GM18870 (cell line): Measurements from ENCODE around the gene CKS2.
"Not testable (repeated sequence)": the region's sequence is repeated elsewhere in the genome, so short reads cannot be mapped to it uniquely, and the experiment has no call there.

ENCODE experiments used
- ATAC-seq: cut with Tn5 transposase; IDR thresholded peaks from one replicate; pipeline ENCODE4 v1.9.1; 2021; ENCODE audit warnings: moderate library complexity; ENCODE audit not compliant: unreplicated experiment

The CKS2 gene

GRCh38 chr9:89309608-89310474, 1.2 kb upstream of the CKS2 start:
- ATAC-seq: no peak

GRCh38 chr9:89311346-89312221, 589 bp downstream of the CKS2 start:
- ATAC-seq: no peak

- no peak for ATAC-seq
Measured at GRCh38 chr9:89312222-89312571, 1.2 kb downstream of the CKS2 start.

- no peak for ATAC-seq
Measured at GRCh38 chr9:89313842-89314241, 2.8 kb downstream of the CKS2 start.

GRCh38 chr9:89314955-89315354, 4.0 kb downstream of the CKS2 start:
- no peak for ATAC-seq

- ATAC-seq: no peak
Measured at GRCh38 chr9:89315482-89315881, 4.5 kb downstream of the CKS2 start.

GRCh38 chr9:89317282-89317681, 6.3 kb downstream of the CKS2 start:
- ATAC-seq: no peak

GRCh38 chr9:89318123-89319014, 7.4 kb downstream of the CKS2 start, which contains the start of gene SECISBP2:
Gene SECISBP2 (plus strand): TSS chr9:89318500. CDS start chr9:89318577, 77 bp downstream.
- peak; percentile 66 for ATAC-seq

GRCh38 chr9:89319015-89319905, 8.3 kb downstream of the CKS2 start:
- ATAC-seq: no peak

- no peak for ATAC-seq
Measured at GRCh38 chr9:89323390-89323789, 12.4 kb downstream of the CKS2 start.

- no peak for ATAC-seq
Measured at GRCh38 chr9:89325733-89326132, 14.7 kb downstream of the CKS2 start.

- ATAC-seq: no peak
Measured at GRCh38 chr9:89328064-89328463, 17.1 kb downstream of the CKS2 start.

- ATAC-seq: no peak
Measured at GRCh38 chr9:89329917-89330316, 18.9 kb downstream of the CKS2 start.

- ATAC-seq: no peak
Measured at GRCh38 chr9:89330513-89330912, 19.5 kb downstream of the CKS2 start.

- ATAC-seq: peak; percentile 29
Measured at GRCh38 chr9:89339807-89340206, 28.8 kb downstream of the CKS2 start.

- peak; percentile 79 for ATAC-seq
Measured at GRCh38 chr9:89340332-89340731, 29.3 kb downstream of the CKS2 start.

- no peak for ATAC-seq
Measured at GRCh38 chr9:89342213-89342612, 31.2 kb downstream of the CKS2 start.

- no peak for ATAC-seq
Measured at GRCh38 chr9:89342948-89343347, 32.0 kb downstream of the CKS2 start.

- not testable (repeated sequence) for ATAC-seq
Measured at GRCh38 chr9:89343812-89344211, 32.8 kb downstream of the CKS2 start.

GRCh38 chr9:89345476-89345875, 34.5 kb downstream of the CKS2 start:
- no peak for ATAC-seq
